Fibroblast of lung (primary cell): ENCODE results near the gene MANEA. TPM values are rescaled to one million over a fixed set of nuclear protein-coding genes. Genes with fewer than 3 reads are reported as not detected.

Experiments used
- DNase-seq, 2 donors: peaks; one replicate each; pipeline versions ENCODE4 v3.0.0 to v3.0.0-alpha.2; 2010; ENCODE audit warnings: low read depth in 2 of 2
- H2AFZ ChIP-seq: 2 replicates; pipeline ENCODE4 v1.5.1; 2012; ENCODE audit warnings: low read length, control low read depth, inconsistent platforms
- H3K27ac ChIP-seq: 2 replicates; pipeline ENCODE4 v1.5.1; 2011; ENCODE audit warnings: low read length, control low read depth; ENCODE audit not compliant: insufficient read depth
- H3K27me3 ChIP-seq: 2 replicates; pipeline ENCODE4 v1.5.1; 2011; ENCODE audit warnings: mild to moderate bottlenecking, low read length; ENCODE audit not compliant: control insufficient read depth, insufficient read depth
- H3K36me3 ChIP-seq: 2 replicates; pipeline ENCODE4 v1.5.1; 2011; ENCODE audit warnings: low read length; ENCODE audit not compliant: control insufficient read depth, insufficient read depth
- H3K4me1 ChIP-seq: 2 replicates; pipeline ENCODE4 v1.5.1; 2011; ENCODE audit warnings: low read length; ENCODE audit not compliant: control insufficient read depth, insufficient read depth; ENCODE audit errors: extremely low read depth
- H3K4me2 ChIP-seq: 2 replicates; pipeline ENCODE4 v1.5.1; 2011; ENCODE audit warnings: low read length, control low read depth; ENCODE audit not compliant: insufficient read depth; ENCODE audit errors: extremely low read depth
- H3K4me3 ChIP-seq, 4 experiments: fragments of 200-600 bp in 1 of 4; sonication (generic) in 1 of 4; replicated peaks in 1 of 4; 2 replicates each; pipeline ENCODE4 v1.5.1; 2011 to 2016; ENCODE audit warnings: low read length in 4 of 4, low read depth in 3 of 4, mild to moderate bottlenecking in 3 of 4, control low read depth in 2 of 4, inconsistent platforms in 1 of 4, mixed read lengths in 1 of 4; ENCODE audit not compliant: insufficient read depth in 1 of 4; ENCODE audit errors: control extremely low read depth in 1 of 4
- H3K79me2 ChIP-seq: 2 replicates; pipeline ENCODE4 v1.5.1; 2012; ENCODE audit warnings: mild to moderate bottlenecking, low read length, inconsistent platforms; ENCODE audit not compliant: control insufficient read depth, insufficient read depth
- H3K9ac ChIP-seq: 2 replicates; pipeline ENCODE4 v1.5.1; 2011; ENCODE audit warnings: mild to moderate bottlenecking, low read length, control low read depth; ENCODE audit not compliant: insufficient read depth
- H3K9me3 ChIP-seq: 2 replicates; pipeline ENCODE4 v1.5.1; 2012; ENCODE audit warnings: low read depth, low read length; ENCODE audit not compliant: control insufficient read depth, insufficient read depth
- H4K20me1 ChIP-seq: 2 replicates; pipeline ENCODE4 v1.5.1; 2011; ENCODE audit warnings: low read length; ENCODE audit not compliant: control insufficient read depth, insufficient read depth; ENCODE audit errors: extremely low read depth
- EZH2 ChIP-seq: IDR thresholded peaks from 2 replicates; pipeline ENCODE4 v1.5.1; 2012; ENCODE audit warnings: low read length, control low read depth, mild to moderate bottlenecking; ENCODE audit errors: missing control alignments
- polyA plus RNA-seq, 2 donors: library from polyadenylated mRNA; depleted of rRNA in 1 of 2; stranded (reverse) in 1 of 2; unstranded in 1 of 2; fragments of >200 nt; gene quantifications; 2 replicates each; pipeline ENCODE4 v1.2.1, GENCODE V29; 2011 to 2012; ENCODE audit warnings: missing spikeins in 1 of 2
- total RNA-seq: library from RNA; depleted of rRNA; stranded (reverse); fragments of >200 nt; gene quantifications from 2 replicates; pipeline ENCODE4 v1.2.1, GENCODE V29; 2014
- TF ChIP-seq, protein P1 (sequence below), 2 donors: IDR thresholded peaks in 1 of 2; conservative IDR thresholded peaks in 1 of 2; 1 replicate in 1 of 2; 2 replicates in 1 of 2; pipeline ENCODE4 v1.5.1; 2011 to 2012; ENCODE audit warnings: low read length in 2 of 2, control low read depth in 1 of 2, inconsistent platforms in 1 of 2, low read depth in 1 of 2, mild to moderate bottlenecking in 1 of 2

Gene MANEA
- total and polyA plus RNA-seq, 2 donors (not counting 1 experiment from before 2014, with no cell fraction given), result 10.9 to 16.8 TPM

DNA sequence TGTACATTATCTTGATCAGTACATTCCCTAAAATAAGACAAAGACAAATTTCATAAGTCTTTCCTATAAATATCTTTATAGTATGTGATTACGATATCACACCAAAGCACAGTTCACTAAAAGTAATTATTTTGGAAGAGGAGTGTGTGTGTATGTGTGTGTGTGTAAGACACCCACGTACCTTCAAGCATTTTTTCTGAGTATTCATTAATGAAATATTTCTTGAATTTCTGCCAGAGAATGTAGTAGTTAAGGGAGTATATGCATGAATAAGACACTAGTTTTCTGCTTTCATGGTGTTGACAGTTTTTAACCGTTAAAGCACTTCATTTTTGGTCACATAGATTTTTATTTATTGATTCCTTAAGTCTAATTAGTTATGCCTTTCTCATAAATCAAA is 36.8 kb downstream of the MANEA start:
- H3K27ac ChIP-seq, result no peak overlapping the region
- H3K79me2 ChIP-seq, result no peaks in the 10 kb centered on the region
- TF ChIP-seq, protein P1, sequence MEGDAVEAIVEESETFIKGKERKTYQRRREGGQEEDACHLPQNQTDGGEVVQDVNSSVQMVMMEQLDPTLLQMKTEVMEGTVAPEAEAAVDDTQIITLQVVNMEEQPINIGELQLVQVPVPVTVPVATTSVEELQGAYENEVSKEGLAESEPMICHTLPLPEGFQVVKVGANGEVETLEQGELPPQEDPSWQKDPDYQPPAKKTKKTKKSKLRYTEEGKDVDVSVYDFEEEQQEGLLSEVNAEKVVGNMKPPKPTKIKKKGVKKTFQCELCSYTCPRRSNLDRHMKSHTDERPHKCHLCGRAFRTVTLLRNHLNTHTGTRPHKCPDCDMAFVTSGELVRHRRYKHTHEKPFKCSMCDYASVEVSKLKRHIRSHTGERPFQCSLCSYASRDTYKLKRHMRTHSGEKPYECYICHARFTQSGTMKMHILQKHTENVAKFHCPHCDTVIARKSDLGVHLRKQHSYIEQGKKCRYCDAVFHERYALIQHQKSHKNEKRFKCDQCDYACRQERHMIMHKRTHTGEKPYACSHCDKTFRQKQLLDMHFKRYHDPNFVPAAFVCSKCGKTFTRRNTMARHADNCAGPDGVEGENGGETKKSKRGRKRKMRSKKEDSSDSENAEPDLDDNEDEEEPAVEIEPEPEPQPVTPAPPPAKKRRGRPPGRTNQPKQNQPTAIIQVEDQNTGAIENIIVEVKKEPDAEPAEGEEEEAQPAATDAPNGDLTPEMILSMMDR (conservative IDR thresholded peaks at IDR 0.05 in 1 of 2, IDR thresholded peaks at IDR 0.05 in 1 of 2; ENCODE audit: low read depth in 1 of 2, low read length in 2 of 2), result no peak
- TF ChIP-seq EZH2, result no peak
- peak in 1 of 2 donors; percentile 14 for DNase-seq
- no peak overlapping the region for H3K4me2 ChIP-seq
- no peaks in the 10 kb centered on the region for H3K27me3 ChIP-seq
- H3K36me3 ChIP-seq, result no peaks in the 10 kb centered on the region
- H4K20me1 ChIP-seq, result no peaks in the 10 kb centered on the region
- no peaks in the 10 kb centered on the region for H3K9me3 ChIP-seq
- no peaks in the 10 kb centered on the region for H3K4me1 ChIP-seq
- no peak overlapping the region for H2AFZ ChIP-seq
- no peak overlapping the region for H3K4me3 ChIP-seq
- H3K9ac ChIP-seq, result no peak overlapping the region

DNA sequence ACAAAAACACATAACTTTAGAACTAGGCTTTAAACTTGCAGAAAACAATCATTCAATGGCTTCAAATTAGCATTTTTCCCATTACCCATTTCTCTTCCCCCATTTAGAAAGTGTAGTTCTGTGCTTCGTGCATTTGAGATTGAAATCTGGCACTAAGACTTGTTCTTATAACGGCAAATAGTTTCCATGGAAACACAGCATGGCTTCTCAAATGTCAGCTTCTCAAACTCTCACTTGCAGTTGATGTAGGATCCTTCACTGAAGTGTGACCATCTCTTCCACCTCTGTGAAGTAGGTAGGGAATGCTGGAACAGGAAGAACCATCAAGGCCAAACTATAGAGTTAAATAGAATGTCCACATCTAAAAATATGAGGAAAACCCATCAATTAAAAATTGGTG is 52.2 kb downstream of the MANEA start:
- H2AFZ ChIP-seq, result no peak overlapping the region
- TF ChIP-seq, protein P1 (conservative IDR thresholded peaks at IDR 0.05 in 1 of 2, IDR thresholded peaks at IDR 0.05 in 1 of 2; ENCODE audit: low read depth in 1 of 2, low read length in 2 of 2), result no peak
- TF ChIP-seq EZH2, result no peak
- H3K27me3 ChIP-seq, result no peaks in the 10 kb centered on the region
- H3K4me3 ChIP-seq, result no peak overlapping the region
- DNase-seq, result no peak
- no peaks in the 10 kb centered on the region for H3K36me3 ChIP-seq
- no peaks in the 10 kb centered on the region for H3K79me2 ChIP-seq
- H4K20me1 ChIP-seq, result no peaks in the 10 kb centered on the region
- no peaks in the 10 kb centered on the region for H3K9me3 ChIP-seq
- H3K9ac ChIP-seq, result no peak overlapping the region
- H3K4me1 ChIP-seq, result no peaks in the 10 kb centered on the region
- H3K27ac ChIP-seq, result no peak overlapping the region
- H3K4me2 ChIP-seq, result no peak overlapping the region

DNA sequence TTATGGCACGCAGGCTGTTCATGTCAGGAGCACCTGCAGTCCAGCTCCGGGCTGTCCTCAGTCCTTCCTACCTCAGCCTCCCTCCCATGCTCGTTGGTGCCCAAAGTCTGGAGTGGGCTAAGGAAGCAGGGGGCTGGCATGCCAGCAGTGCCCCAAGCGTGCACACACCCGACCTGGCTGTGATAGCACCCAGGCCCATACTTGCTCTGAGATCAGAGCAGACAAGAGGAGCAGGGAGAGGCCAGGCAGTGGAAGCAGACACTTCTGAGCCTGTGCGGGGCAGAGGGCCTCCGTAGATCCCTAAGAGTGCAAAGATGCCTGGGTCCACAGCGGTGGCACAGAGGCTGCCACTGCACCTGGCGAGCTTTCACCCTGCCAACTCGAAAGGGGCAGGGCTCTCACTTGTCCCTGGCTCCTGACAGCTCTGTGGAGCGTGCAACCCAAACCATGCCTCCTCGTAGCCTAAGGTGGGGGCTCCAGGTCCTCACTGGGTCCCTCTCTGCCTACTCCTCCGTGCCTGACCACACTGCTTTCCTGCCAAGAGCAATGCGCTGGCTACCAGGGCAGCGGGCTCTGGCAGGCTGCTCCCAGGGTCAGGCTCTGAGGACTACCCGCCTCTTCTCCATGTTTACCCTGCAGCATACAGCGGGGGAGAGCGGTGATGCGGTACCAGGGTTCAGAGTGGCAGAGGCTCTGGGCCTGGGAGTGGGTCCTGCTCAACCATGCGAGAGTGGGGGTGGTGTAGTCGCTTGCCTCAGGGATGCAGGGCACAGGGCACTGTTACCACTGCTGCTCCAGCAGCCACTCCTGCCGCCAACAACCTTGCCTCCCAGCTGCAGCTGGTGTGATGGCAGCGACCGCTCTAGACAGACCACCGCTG is 59.5 kb downstream of the MANEA start:
- Histone ChIP-seq H3K4me2 (no peak overlapping the region), H3K4me3 (no peak overlapping the region), H3K4me1 (no peaks in the 10 kb centered on the region), H4K20me1 (no peaks in the 10 kb centered on the region), H3K36me3 (no peaks in the 10 kb centered on the region), H3K9ac (no peak overlapping the region), H3K79me2 (no peaks in the 10 kb centered on the region), H3K27ac (no peak overlapping the region), H3K9me3 (no peaks in the 10 kb centered on the region), H3K27me3 (no peaks in the 10 kb centered on the region), H2AFZ (no peak overlapping the region)
- TF ChIP-seq, protein P1 (conservative IDR thresholded peaks at IDR 0.05 in 1 of 2, IDR thresholded peaks at IDR 0.05 in 1 of 2; ENCODE audit: low read depth in 1 of 2, low read length in 2 of 2), result no peak
- TF ChIP-seq EZH2, result no peak
- DNase-seq, result no peak
